H9 (cell line): ENCODE results near the gene CAMTA1. TPM values are rescaled to one million over a fixed set of nuclear protein-coding genes. Genes with fewer than 3 reads are reported as not detected.

ENCODE experiments used
- DNase-seq: peaks from one replicate; pipeline ENCODE4 v3.0.0-alpha.2; 2017
- H2AFZ ChIP-seq: one replicate; pipeline ENCODE4 v1.6.1; 2013; ENCODE audit warnings: mild to moderate bottlenecking, low read length, control low read depth, moderate library complexity
- H2AK5ac ChIP-seq: 2 replicates; pipeline ENCODE4 v1.6.1; 2013; ENCODE audit warnings: low read length, control low read depth, mixed read lengths; ENCODE audit not compliant: insufficient read length
- H2BK120ac ChIP-seq: one replicate; pipeline ENCODE4 v1.6.1; 2013; ENCODE audit warnings: low read depth, mild to moderate bottlenecking, low read length, control low read depth, inconsistent platforms; ENCODE audit not compliant: poor library complexity, severe bottlenecking
- H2BK12ac ChIP-seq: 2 replicates; pipeline ENCODE4 v1.6.1; 2013; ENCODE audit warnings: low read length, control low read depth, mixed read lengths, low read depth; ENCODE audit not compliant: insufficient read length
- H2BK15ac ChIP-seq: 2 replicates; pipeline ENCODE4 v1.6.1; 2013; ENCODE audit warnings: low read depth, low read length, control low read depth
- H2BK20ac ChIP-seq: one replicate; pipeline ENCODE4 v1.6.1; 2013; ENCODE audit warnings: low read depth, mild to moderate bottlenecking, low read length, control low read depth, inconsistent platforms; ENCODE audit not compliant: poor library complexity, severe bottlenecking
- H2BK5ac ChIP-seq: 2 replicates; pipeline ENCODE4 v1.6.1; 2013; ENCODE audit warnings: low read length, control low read depth, mixed read lengths; ENCODE audit not compliant: insufficient read length
- H3K14ac ChIP-seq: 2 replicates; pipeline ENCODE4 v1.6.1; 2013; ENCODE audit warnings: low read length, control low read depth; ENCODE audit not compliant: insufficient read depth
- H3K18ac ChIP-seq: 2 replicates; pipeline ENCODE4 v1.6.1; 2013; ENCODE audit warnings: low read depth, mild to moderate bottlenecking, mixed read lengths, low read length, control low read depth; ENCODE audit not compliant: insufficient read length
- H3K23ac ChIP-seq: 2 replicates; pipeline ENCODE4 v1.6.1; 2013; ENCODE audit warnings: low read length, control low read depth, mixed read lengths, low read depth; ENCODE audit not compliant: insufficient read length
- H3K23me2 ChIP-seq: 2 replicates; pipeline ENCODE4 v1.6.1; 2013; ENCODE audit warnings: low read depth, mild to moderate bottlenecking, mixed read lengths, low read length, control low read depth; ENCODE audit not compliant: insufficient read length, poor library complexity, severe bottlenecking
- H3K27ac ChIP-seq: 2 replicates; pipeline ENCODE4 v1.5.1; 2013; ENCODE audit warnings: low read length, control low read depth, mixed read lengths, low read depth; ENCODE audit not compliant: insufficient read length
- H3K27me3 ChIP-seq: 2 replicates; pipeline ENCODE4 v1.6.1; 2013; ENCODE audit warnings: low read length, control low read depth, inconsistent platforms; ENCODE audit not compliant: insufficient read depth
- H3K4ac ChIP-seq: 2 replicates; pipeline ENCODE4 v1.6.1; 2013; ENCODE audit warnings: low read depth, mild to moderate bottlenecking, control low read depth, inconsistent platforms, low read length, moderate library complexity
- H3K4me1 ChIP-seq: 2 replicates; pipeline ENCODE4 v1.6.1; 2013; ENCODE audit warnings: low read length, control low read depth, inconsistent platforms; ENCODE audit not compliant: insufficient read depth
- H3K4me2 ChIP-seq: 2 replicates; pipeline ENCODE4 v1.6.1; 2013; ENCODE audit warnings: low read length, control low read depth, mixed read lengths; ENCODE audit not compliant: insufficient read length, insufficient read depth
- H3K56ac ChIP-seq: 2 replicates; pipeline ENCODE4 v1.6.1; 2013; ENCODE audit warnings: low read depth, mild to moderate bottlenecking, mixed read lengths, low read length, control low read depth; ENCODE audit not compliant: insufficient read length
- H3K79me1 ChIP-seq: 2 replicates; pipeline ENCODE4 v1.6.1; 2013; ENCODE audit warnings: low read depth, mild to moderate bottlenecking, moderate library complexity, low read length, control low read depth, inconsistent platforms; ENCODE audit not compliant: insufficient read depth, poor library complexity, severe bottlenecking
- H3K79me2 ChIP-seq: 2 replicates; pipeline ENCODE4 v1.6.1; 2013; ENCODE audit warnings: low read length, control low read depth, inconsistent platforms; ENCODE audit not compliant: insufficient read depth
- H3K9ac ChIP-seq: 2 replicates; pipeline ENCODE4 v1.6.1; 2013; ENCODE audit warnings: low read length, control low read depth, mixed read lengths; ENCODE audit not compliant: insufficient read length; ENCODE audit errors: extremely low read depth
- H3K9me3 ChIP-seq: one replicate; pipeline ENCODE4 v1.6.1; 2013; ENCODE audit warnings: low read depth, low read length, inconsistent platforms; ENCODE audit not compliant: control insufficient read depth
- H3T11ph ChIP-seq: one replicate; pipeline ENCODE4 v1.6.1; 2013; ENCODE audit warnings: mild to moderate bottlenecking, low read length, control low read depth, inconsistent platforms
- H4K20me1 ChIP-seq: one replicate; pipeline ENCODE4 v1.6.1; 2013; ENCODE audit not compliant: control insufficient read depth, insufficient read length, insufficient read depth
- H4K5ac ChIP-seq: 2 replicates; pipeline ENCODE4 v1.6.1; 2013; ENCODE audit warnings: low read depth, mild to moderate bottlenecking, mixed read lengths, low read length, control low read depth; ENCODE audit not compliant: insufficient read length
- H4K8ac ChIP-seq: replicated peaks from 2 replicates; pipeline ENCODE4 v1.6.1; 2013; ENCODE audit warnings: low read length, control low read depth, mixed read lengths, low read depth; ENCODE audit not compliant: insufficient read length
- H4K91ac ChIP-seq: 2 replicates; pipeline ENCODE4 v1.6.1; 2013; ENCODE audit warnings: low read depth, mild to moderate bottlenecking, moderate library complexity, mixed read lengths, low read length, control low read depth; ENCODE audit not compliant: insufficient read length
- H3K27ac Mint-ChIP-seq, 3 experiments: 2 replicates in 2 of 3; 3 replicates in 1 of 3; pipeline ENCODE4 v1.8.0; 2020 to 2021; ENCODE audit warnings: mixed read lengths in 3 of 3, mild to moderate bottlenecking in 1 of 3, moderate library complexity in 1 of 3
- H3K27me3 Mint-ChIP-seq: 2 replicates; pipeline ENCODE4 v1.8.0; 2021; ENCODE audit warnings: low read depth, mild to moderate bottlenecking, moderate library complexity, mixed read lengths
- H3K36me3 Mint-ChIP-seq, 3 experiments: 2 replicates in 2 of 3; 3 replicates in 1 of 3; pipeline ENCODE4 v1.8.0; 2020 to 2021; ENCODE audit warnings: low read depth in 3 of 3, mixed read lengths in 3 of 3; ENCODE audit not compliant: insufficient read depth in 1 of 3
- H3K4me1 Mint-ChIP-seq, 2 experiments: 2 replicates each; pipeline ENCODE4 v1.8.0; 2020; ENCODE audit warnings: mixed read lengths in 2 of 2
- H3K4me3 Mint-ChIP-seq, 2 experiments: 2 replicates in 1 of 2; 3 replicates in 1 of 2; pipeline ENCODE4 v1.8.0; 2020 to 2021; ENCODE audit warnings: mild to moderate bottlenecking in 2 of 2, mixed read lengths in 2 of 2, moderate library complexity in 1 of 2
- H3K9me3 Mint-ChIP-seq, 2 experiments: 2 replicates in 1 of 2; 3 replicates in 1 of 2; pipeline ENCODE4 v1.8.0; 2020; ENCODE audit warnings: mild to moderate bottlenecking in 2 of 2, mixed read lengths in 2 of 2, moderate library complexity in 1 of 2
- CTCF ChIP-seq: fragments of 200-600 bp; sonication (generic); conservative IDR thresholded peaks from 3 replicates; pipeline ENCODE4 v1.8.0; 2021; ENCODE audit warnings: antibody characterized with exemption, mild to moderate bottlenecking
- WGBS: extraction: QIAGEN DNeasy Blood & Tissue Kit; methylation state at CpG from one replicate; pipeline ENCODE4 v1.1.7; 2013; ENCODE audit warnings: missing lambda C conversion rate, low lambda C conversion rate, mixed read lengths; ENCODE audit not compliant: insufficient read length; ENCODE audit errors: extremely low coverage; 5-methylcytosine and 5-hydroxymethylcytosine counted together
- total RNA-seq: library from RNA; stranded (reverse); gene quantifications from 2 replicates; pipeline ENCODE4 v1.2.1, GENCODE V29; 2021

Gene CAMTA1
- total RNA-seq, 1 experiment from 2014 or later, result 115 TPM

DNA sequence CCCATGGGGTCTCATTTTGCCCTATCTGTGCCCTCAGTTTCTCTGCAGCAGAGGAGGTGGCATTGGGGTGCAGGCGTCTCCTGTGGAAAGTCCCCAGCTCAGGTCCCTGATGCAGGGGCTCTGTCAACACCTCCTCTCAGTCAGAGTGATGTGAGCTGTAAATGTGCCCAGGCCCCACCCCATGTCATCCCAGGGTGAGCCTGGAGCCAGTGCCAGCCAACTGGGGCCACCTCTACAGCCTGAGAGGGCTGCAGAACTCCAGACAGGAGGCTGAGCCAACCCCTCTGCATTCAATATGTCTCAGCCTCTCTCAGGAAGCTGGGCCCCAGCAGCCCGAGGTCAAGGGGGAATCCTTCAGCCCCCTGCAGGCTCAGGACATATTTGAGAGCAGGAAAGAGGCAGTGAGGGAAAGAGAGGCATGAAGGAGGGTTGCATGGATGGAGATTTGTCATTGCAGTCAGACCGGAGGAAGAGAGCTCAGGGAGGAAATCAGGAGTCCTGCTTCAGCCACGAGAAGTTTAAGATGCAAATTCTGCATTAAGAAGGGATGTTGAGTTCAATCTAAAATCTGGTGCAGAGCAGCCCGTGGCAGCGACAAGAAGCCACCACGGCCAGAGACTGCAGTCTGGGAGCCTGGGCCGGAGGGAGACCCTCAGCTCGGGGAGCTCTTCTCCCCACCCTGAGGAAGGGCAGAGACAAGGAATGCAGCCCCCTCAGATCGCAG lies 697.7 kb downstream of the CAMTA1 start:
- no peak overlapping the region for H2AFZ ChIP-seq
- no CpG with 5 or more reads among the region's 10 CpGs for WGBS
- H3K36me3 Mint-ChIP-seq, result no peaks in the 10 kb centered on the region

More for the DNA sequence above, 697.7 kb downstream of the CAMTA1 start:
- Mint-ChIP-seq H3K4me3 (no peak overlapping the region; a peak in 1 of 5 replicates), H3K4me1 (peaks cover 7 to 8% of the 10 kb centered on the region in 2 experiments), H3K27me3 (no peaks in the 10 kb centered on the region), H3K27ac (peak overlapping the region in 2 of 3 experiments; percentile 5 to 91; a peak in 2 of 7 replicates), H3K9me3 (no peaks in the 10 kb centered on the region)
- H2BK5ac ChIP-seq, result no peak overlapping the region
- H3K18ac ChIP-seq, result no peak overlapping the region
- no peak overlapping the region for H4K91ac ChIP-seq
- H3K23me2 ChIP-seq, result no peaks in the 10 kb centered on the region
- H3K27ac ChIP-seq, result no peak overlapping the region
- no peak overlapping the region for H2BK15ac ChIP-seq
- H3K23ac ChIP-seq, result no peak overlapping the region
- H4K20me1 ChIP-seq, result peaks cover 2% of the 10 kb centered on the region
- no peak overlapping the region for H3K56ac ChIP-seq
- no peak overlapping the region for H2BK12ac ChIP-seq
- H3K27me3 ChIP-seq, result no peaks in the 10 kb centered on the region
- no peak overlapping the region for H4K5ac ChIP-seq
- H3K4me2 ChIP-seq, result no peak overlapping the region
- no peak overlapping the region for H3K4ac ChIP-seq
- H4K8ac ChIP-seq, result no peak overlapping the region
- H3K9ac ChIP-seq, result no peak overlapping the region
- H3T11ph ChIP-seq, result no peak overlapping the region
- DNase-seq, result no peak
- no peak overlapping the region for H2BK20ac ChIP-seq
- H2BK120ac ChIP-seq, result no peak overlapping the region
- H3K9me3 ChIP-seq, result no peaks in the 10 kb centered on the region
- H3K79me2 ChIP-seq, result no peaks in the 10 kb centered on the region
- H3K14ac ChIP-seq, result no peak overlapping the region
- H3K79me1 ChIP-seq, result no peaks in the 10 kb centered on the region
- H2AK5ac ChIP-seq, result no peak overlapping the region
- TF ChIP-seq CTCF, result no peak
- peaks cover 3% of the 10 kb centered on the region; the same call in 1 of the 2 replicates for H3K4me1 ChIP-seq
